ENCODE results near the gene ZC3H4. TPM values are rescaled to one million over a fixed set of nuclear protein-coding genes. Genes with fewer than 3 reads are reported as not detected.

The ZC3H4 gene
- total and polyA plus RNA-seq, 2 experiments from 2014 or later, result 26.7 to 36.9 TPM

GRCh38 chr19:47063874-47064273 lies 49.7 kb downstream of the ZC3H4 start:
- peak overlapping the region; percentile 43; the same call in 1 of the 2 replicates for H3K27ac Mint-ChIP-seq
- Histone ChIP-seq H3F3A (replicated peaks; ENCODE audit: low read depth) (peaks cover 7% of the 10 kb centered on the region), H2AFZ (no peak overlapping the region), H3K79me2 (replicated peaks; ENCODE audit: insufficient read depth) (no peaks in the 10 kb centered on the region), H3K27me3 (ENCODE audit: insufficient read depth) (no peaks in the 10 kb centered on the region), H3K4me1 (ENCODE audit: insufficient read depth) (0 out of 2 replicates have a peak, but pooled peaks cover under 1% of the 10 kb centered on the region), H3K36me3 (ENCODE audit: insufficient read depth) (no peaks in the 10 kb centered on the region), H3K27ac (ENCODE audit: low read depth) (peak overlapping the region; percentile 69), H3K4me3 (no peak overlapping the region), H4K20me1 (replicated peaks; ENCODE audit: insufficient read depth) (no peaks in the 10 kb centered on the region; the same call in 1 of the 2 replicates), H3K9me2 (ENCODE audit: insufficient read depth) (no peaks in the 10 kb centered on the region), H3K4me2 (no peak overlapping the region)
- H3K9me3 Mint-ChIP-seq, result no peaks in the 10 kb centered on the region
- H3K27me3 Mint-ChIP-seq (ENCODE audit: insufficient read depth, low read depth, poor library complexity), result peaks cover 14% of the 10 kb centered on the region
- ATAC-seq (no peak), DNase-seq (ENCODE audit: low spot score) (no peak)
- no peaks in the 10 kb centered on the region for H3K4me1 Mint-ChIP-seq
- no peak overlapping the region for H3K4me3 Mint-ChIP-seq
- TF ChIP-seq JUNB (IDR thresholded peaks at IDR 0.05; ENCODE audit: unreplicated experiment) (no peak), POLR2AphosphoS5 (IDR thresholded peaks at IDR 0.05; ENCODE audit: low read depth) (no peak), NANOG (IDR thresholded peaks at IDR 0.05; ENCODE audit: borderline replicate concordance) (no peak), CREB1 (CRISPR knock-in tag; IDR thresholded peaks at IDR 0.05; ENCODE audit: low read depth) (no peak), CTCF (conservative IDR thresholded peaks at IDR 0.05; ENCODE audit: low read depth in 2 of 2) (no peak), STAT1 (IDR thresholded peaks at IDR 0.05; ENCODE audit: unreplicated experiment) (no peak), EZH2 (IDR thresholded peaks at IDR 0.05; ENCODE audit: low read depth, unreplicated experiment) (no peak), ETS1 (IDR thresholded peaks at IDR 0.05) (no peak), ZNF331 (CRISPR knock-in tag; IDR thresholded peaks at IDR 0.05; ENCODE audit: low read depth) (no peak), EZH2phosphoT487 (IDR thresholded peaks at IDR 0.05; ENCODE audit: unreplicated experiment) (no peak), ZNF462 (CRISPR knock-in tag; IDR thresholded peaks at IDR 0.05) (no peak), ZNF114 (CRISPR knock-in tag; IDR thresholded peaks at IDR 0.05) (no peak), REST (IDR thresholded peaks at IDR 0.05; ENCODE audit: unreplicated experiment) (no peak)
- H3K36me3 Mint-ChIP-seq (ENCODE audit: low read depth), result peaks cover 26% of the 10 kb centered on the region
